ENCODE measurements around the gene CBFA2T2.
"Not testable (repeated sequence)": the region's sequence is repeated elsewhere in the genome, so short reads cannot be mapped to it uniquely, and the experiment has no call there.

- TF ChIP-seq CTCF (conservative IDR thresholded peaks at IDR 0.05; ENCODE audit: low read depth, low read length) (peak; percentile 95), RAD21 (IDR thresholded peaks at IDR 0.05; ENCODE audit: low read length) (peak; percentile 95), SMC3 (IDR thresholded peaks at IDR 0.05; ENCODE audit: low read depth, low read length) (peak; percentile 92), BHLHE40 (IDR thresholded peaks at IDR 0.05; ENCODE audit: low read depth, low read length) (peak; percentile 26; the same call in 1 of the 2 replicates), RCOR1 (IDR thresholded peaks at IDR 0.05; ENCODE audit: insufficient replicate concordance, low read length) (peak; percentile 97)
- TF ChIP-seq MAZ (IDR thresholded peaks at IDR 0.05; ENCODE audit: borderline replicate concordance, low read depth, low read length); POLR2A (IDR thresholded peaks at IDR 0.05; ENCODE audit: low read depth, low read length); MAFK (IDR thresholded peaks at IDR 0.05; ENCODE audit: low read depth, low read length); CHD1 (IDR thresholded peaks at IDR 0.05; ENCODE audit: low read depth, low read length); MXI1 (IDR thresholded peaks at IDR 0.05; ENCODE audit: borderline replicate concordance, low read depth, low read length); CEBPB (IDR thresholded peaks at IDR 0.05; ENCODE audit: low read depth, low read length); USF2 (IDR thresholded peaks at IDR 0.05; ENCODE audit: low read depth, low read length); RFX5 (IDR thresholded peaks at IDR 0.05; ENCODE audit: low read depth, low read length): not testable (repeated sequence)
Observed at GRCh38 chr20:33456916-33457642, 32.8 kb upstream of the CBFA2T2 start.

All from IMR-90 (cell line).